OCI-LY1 (cell line): Measurements from ENCODE around the gene GKN1.

ENCODE experiments used
- EZH2 ChIP-seq: fragments of 200-600 bp; sonication (generic), shearing (Covaris generic); IDR thresholded peaks from 2 replicates; pipeline ENCODE4 v1.8.0; 2017; ENCODE audit warnings: borderline replicate concordance, mixed run types, mild to moderate bottlenecking, antibody characterized with exemption, low read length, moderate library complexity, mixed read lengths
- TF ChIP-seq, protein P1 (sequence below): fragments of 200-600 bp; sonication (generic), shearing (Covaris generic); IDR thresholded peaks from 2 replicates; pipeline ENCODE4 v1.5.1; 2017; ENCODE audit warnings: mild to moderate bottlenecking, antibody characterized with exemption, low read length, moderate library complexity, mixed read lengths

DNA sequence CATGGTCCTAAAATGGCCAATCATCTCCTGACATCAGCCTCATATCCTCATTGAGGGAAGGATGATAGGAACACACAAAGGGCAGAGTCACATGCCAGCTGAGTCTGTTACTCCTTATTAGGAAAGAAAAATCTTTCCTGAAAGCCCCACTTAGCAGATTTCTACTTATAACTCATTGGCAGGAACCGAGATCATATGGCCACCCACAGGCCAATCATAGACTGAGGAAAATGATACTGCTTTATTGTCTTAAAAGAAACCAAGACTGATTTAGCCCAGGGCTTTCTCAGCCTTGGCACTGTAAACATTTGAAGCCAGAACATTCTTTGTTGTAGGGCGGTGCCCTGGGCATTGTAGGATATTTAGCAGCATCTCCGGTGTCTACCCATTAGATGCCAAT is 40.4 kb upstream of the GKN1 start:
- TF ChIP-seq EZH2, result no peak
- TF ChIP-seq, protein P1, sequence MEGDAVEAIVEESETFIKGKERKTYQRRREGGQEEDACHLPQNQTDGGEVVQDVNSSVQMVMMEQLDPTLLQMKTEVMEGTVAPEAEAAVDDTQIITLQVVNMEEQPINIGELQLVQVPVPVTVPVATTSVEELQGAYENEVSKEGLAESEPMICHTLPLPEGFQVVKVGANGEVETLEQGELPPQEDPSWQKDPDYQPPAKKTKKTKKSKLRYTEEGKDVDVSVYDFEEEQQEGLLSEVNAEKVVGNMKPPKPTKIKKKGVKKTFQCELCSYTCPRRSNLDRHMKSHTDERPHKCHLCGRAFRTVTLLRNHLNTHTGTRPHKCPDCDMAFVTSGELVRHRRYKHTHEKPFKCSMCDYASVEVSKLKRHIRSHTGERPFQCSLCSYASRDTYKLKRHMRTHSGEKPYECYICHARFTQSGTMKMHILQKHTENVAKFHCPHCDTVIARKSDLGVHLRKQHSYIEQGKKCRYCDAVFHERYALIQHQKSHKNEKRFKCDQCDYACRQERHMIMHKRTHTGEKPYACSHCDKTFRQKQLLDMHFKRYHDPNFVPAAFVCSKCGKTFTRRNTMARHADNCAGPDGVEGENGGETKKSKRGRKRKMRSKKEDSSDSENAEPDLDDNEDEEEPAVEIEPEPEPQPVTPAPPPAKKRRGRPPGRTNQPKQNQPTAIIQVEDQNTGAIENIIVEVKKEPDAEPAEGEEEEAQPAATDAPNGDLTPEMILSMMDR, result no peak
